ENCODE data around the gene MPL.
"Not testable (repeated sequence)": the region's sequence is repeated elsewhere in the genome, so short reads cannot be mapped to it uniquely, and the experiment has no call there.

Gene MPL

GRCh38 chr1:43366179-43366578, 28.6 kb downstream of the MPL start:
- no peak for TF ChIP-seq CTCF (IDR thresholded peaks at IDR 0.05; ENCODE audit: low read depth, low read length, missing control alignments)
- DNase-seq (ENCODE audit: extremely low read depth, low read depth): no peak
- peak overlapping the region; percentile 63 for H3K4me3 ChIP-seq (replicated peaks; ENCODE audit: low read depth, low read length)

- H3K4me3 ChIP-seq (replicated peaks; ENCODE audit: low read depth, low read length): peak overlapping the region; percentile 63
- no peak for DNase-seq (ENCODE audit: extremely low read depth, low read depth)
- no peak for TF ChIP-seq CTCF (IDR thresholded peaks at IDR 0.05; ENCODE audit: low read depth, low read length, missing control alignments)
Measured at GRCh38 chr1:43366601-43367025, 29.0 kb downstream of the MPL start.

- no peak for DNase-seq (ENCODE audit: extremely low read depth, low read depth)
- H3K4me3 ChIP-seq (replicated peaks; ENCODE audit: low read depth, low read length): peak overlapping the region; percentile 63
- TF ChIP-seq CTCF (IDR thresholded peaks at IDR 0.05; ENCODE audit: low read depth, low read length, missing control alignments): no peak
Measured at GRCh38 chr1:43367026-43367903, 29.6 kb downstream of the MPL start.

- no peak for DNase-seq (ENCODE audit: extremely low read depth, low read depth)
- no peak for TF ChIP-seq CTCF (IDR thresholded peaks at IDR 0.05; ENCODE audit: low read depth, low read length, missing control alignments)
- H3K4me3 ChIP-seq (replicated peaks; ENCODE audit: low read depth, low read length): peak within 1 kb of the TSS; percentile 63
Measured at GRCh38 chr1:43367904-43368645, 30.5 kb downstream of the MPL start, which contains the start of gene ELOVL1. Gene ELOVL1, minus strand, starts transcription at chr1:43368011. Its CDS starts 2,402 bp downstream, at chr1:43365609.

GRCh38 chr1:43368646-43369020, 31.0 kb downstream of the MPL start:
- no peak for TF ChIP-seq CTCF (IDR thresholded peaks at IDR 0.05; ENCODE audit: low read depth, low read length, missing control alignments)
- H3K4me3 ChIP-seq (replicated peaks; ENCODE audit: low read depth, low read length): peak overlapping the region; percentile 63
- no peak for DNase-seq (ENCODE audit: extremely low read depth, low read depth)

GRCh38 chr1:43369779-43370178, 32.2 kb downstream of the MPL start:
- H3K4me3 ChIP-seq (replicated peaks; ENCODE audit: low read depth, low read length): not testable (repeated sequence)

GRCh38 chr1:43370564-43370963, 32.9 kb downstream of the MPL start:
- no peak overlapping the region for H3K4me3 ChIP-seq (replicated peaks; ENCODE audit: low read depth, low read length)
- DNase-seq (ENCODE audit: extremely low read depth, low read depth): no peak
- no peak for TF ChIP-seq CTCF (IDR thresholded peaks at IDR 0.05; ENCODE audit: low read depth, low read length, missing control alignments)

More at GRCh38 chr1:43369779-43370178, 32.2 kb downstream of the MPL start:
- not testable (repeated sequence) for DNase-seq (ENCODE audit: extremely low read depth, low read depth)
